Gastroesophageal sphincter (tissue), 3 donors: ENCODE data around the gene KLK6.

ENCODE experiments used
- CTCF ChIP-seq, 4 experiments: fragments of 200-600 bp in 2 of 4; fragments of 450-650 bp in 2 of 4; sonication (generic) in 1 of 4; IDR thresholded peaks; one replicate each; pipeline ENCODE4 v1.5.1; 2017 to 2019; ENCODE audit warnings: antibody characterized with exemption in 4 of 4, mild to moderate bottlenecking in 2 of 4, moderate library complexity in 2 of 4
- EP300 ChIP-seq: sonication (generic); formaldehyde crosslinking; IDR thresholded peaks from one replicate; pipeline ENCODE4 v1.6.1; 2017; ENCODE audit warnings: antibody characterized with exemption, mild to moderate bottlenecking
- POLR2A ChIP-seq, 2 donors: fragments of 450-650 bp; IDR thresholded peaks; one replicate each; pipeline ENCODE4 v1.6.1; 2017; ENCODE audit warnings: antibody characterized with exemption in 2 of 2, mild to moderate bottlenecking in 2 of 2, moderate library complexity in 1 of 2
- POLR2AphosphoS5 ChIP-seq: sonication (generic); formaldehyde crosslinking; IDR thresholded peaks from one replicate; pipeline ENCODE4 v1.6.1; 2017; ENCODE audit warnings: antibody characterized with exemption

DNA sequence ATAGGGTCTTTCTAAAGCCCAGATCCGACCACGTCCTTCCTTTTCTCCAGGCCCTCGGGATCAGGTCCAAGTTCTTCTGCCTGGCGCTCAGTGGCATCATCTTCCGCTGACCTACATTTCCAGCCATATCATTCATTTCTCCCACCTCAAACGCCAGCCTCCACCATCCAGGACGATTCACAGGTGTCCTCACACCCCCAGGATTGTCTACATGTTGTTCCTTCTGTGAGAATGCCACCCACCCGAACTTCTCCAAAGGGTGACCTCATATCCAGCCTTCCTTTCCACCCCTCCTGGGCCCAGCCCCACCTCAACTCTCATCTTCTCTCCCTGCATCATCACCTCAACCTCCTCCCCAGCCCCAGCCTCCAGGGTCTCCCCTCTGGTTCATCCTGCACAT, 11.8 kb downstream of the KLK6 start:
- no peak for TF ChIP-seq POLR2AphosphoS5
- TF ChIP-seq POLR2A (IDR thresholded peaks at IDR 0.05): no peak
- TF ChIP-seq CTCF (IDR thresholded peaks at IDR 0.05): no peak
- TF ChIP-seq EP300: no peak
